ENCODE results near the gene PCDH9.

Gene PCDH9

GRCh38 chr13:66506051-66506777 is 723.9 kb downstream of the PCDH9 start:
- no peak for DNase-seq

GRCh38 chr13:66503890-66504289 is 726.2 kb downstream of the PCDH9 start:
- no peak for DNase-seq

- DNase-seq: no peak
These were observed 729.0 kb downstream of the PCDH9 start for GRCh38 chr13:66501181-66501580.

GRCh38 chr13:66492479-66492878 is 737.7 kb downstream of the PCDH9 start:
- DNase-seq: no peak

- no peak for DNase-seq
These were observed 738.9 kb downstream of the PCDH9 start for GRCh38 chr13:66491251-66491650.

GRCh38 chr13:66489586-66489985 is 740.5 kb downstream of the PCDH9 start:
- no peak for DNase-seq

GRCh38 chr13:66489172-66489571 is 741.0 kb downstream of the PCDH9 start:
- DNase-seq: no peak

GRCh38 chr13:66483712-66484111 is 746.4 kb downstream of the PCDH9 start:
- no peak for DNase-seq

GRCh38 chr13:66482836-66483235 is 747.3 kb downstream of the PCDH9 start:
- no peak for DNase-seq

GRCh38 chr13:66477816-66478215 is 752.3 kb downstream of the PCDH9 start:
- DNase-seq: no peak

GRCh38 chr13:66475061-66475460 is 755.1 kb downstream of the PCDH9 start:
- DNase-seq: no peak

GRCh38 chr13:66469745-66470144 is 760.4 kb downstream of the PCDH9 start:
- no peak for DNase-seq

GRCh38 chr13:66468656-66469055 is 761.5 kb downstream of the PCDH9 start:
- no peak for DNase-seq

GRCh38 chr13:66462187-66462586 is 767.9 kb downstream of the PCDH9 start:
- no peak for DNase-seq

GRCh38 chr13:66461021-66461420 is 769.1 kb downstream of the PCDH9 start:
- DNase-seq: no peak

GRCh38 chr13:66459634-66460033 is 770.5 kb downstream of the PCDH9 start:
- DNase-seq: no peak

- DNase-seq: no peak
These were observed 771.0 kb downstream of the PCDH9 start for GRCh38 chr13:66459143-66459542.

- DNase-seq: no peak
These were observed 783.7 kb downstream of the PCDH9 start for GRCh38 chr13:66446413-66446812.

GRCh38 chr13:66443926-66444325 is 786.2 kb downstream of the PCDH9 start:
- DNase-seq: no peak

- no peak for DNase-seq
These were observed 789.2 kb downstream of the PCDH9 start for GRCh38 chr13:66440938-66441337.

- DNase-seq: no peak
These were observed 799.4 kb downstream of the PCDH9 start for GRCh38 chr13:66430728-66431127.

GRCh38 chr13:66430269-66430668 is 799.9 kb downstream of the PCDH9 start:
- no peak for DNase-seq

- DNase-seq: no peak
These were observed 801.0 kb downstream of the PCDH9 start for GRCh38 chr13:66429156-66429555.

GRCh38 chr13:66427458-66427861 is 802.7 kb downstream of the PCDH9 start:
- DNase-seq: no peak

GRCh38 chr13:66425741-66426140 is 804.4 kb downstream of the PCDH9 start:
- no peak for DNase-seq
